Astrocyte (in vitro differentiated cells and primary cell): ENCODE results near the gene PRSS22. TPM values are rescaled to one million over a fixed set of nuclear protein-coding genes. Genes with fewer than 3 reads are reported as not detected.

ENCODE experiments used
- DNase-seq: peaks from one replicate; pipeline ENCODE4 v3.0.0-alpha.2; 2010; ENCODE audit warnings: low read depth
- FAIRE-seq: peaks from 2 replicates; lab custom pipeline; 2011; peaks lifted over from hg19 to GRCh38; lab: Jason Lieb, UNC
- H2AFZ ChIP-seq: 2 replicates; pipeline ENCODE4 v1.6.0; 2012; ENCODE audit warnings: low read depth, low read length, inconsistent platforms
- H3K27ac ChIP-seq: 2 replicates; pipeline ENCODE4 v1.5.1; 2011; ENCODE audit warnings: low read depth, low read length, inconsistent platforms
- H3K27me3 ChIP-seq: 2 replicates; pipeline ENCODE4 v1.6.0; 2011; ENCODE audit warnings: low read length, inconsistent platforms; ENCODE audit not compliant: insufficient read depth
- H3K36me3 ChIP-seq: 2 replicates; pipeline ENCODE4 v1.5.1; 2011; ENCODE audit warnings: low read length, inconsistent platforms; ENCODE audit not compliant: insufficient read depth
- H3K4me1 ChIP-seq: 2 replicates; pipeline ENCODE4 v1.5.1; 2011; ENCODE audit warnings: low read length, inconsistent platforms; ENCODE audit not compliant: insufficient read depth
- H3K4me2 ChIP-seq: 2 replicates; pipeline ENCODE4 v1.6.0; 2012; ENCODE audit warnings: low read length, inconsistent platforms
- H3K4me3 ChIP-seq: 2 replicates; pipeline ENCODE4 v1.5.1; 2011; ENCODE audit warnings: low read depth, mild to moderate bottlenecking, low read length, inconsistent platforms; ENCODE audit not compliant: insufficient read depth
- H3K79me2 ChIP-seq: 2 replicates; pipeline ENCODE4 v1.6.0; 2012; ENCODE audit warnings: mild to moderate bottlenecking, low read length, inconsistent platforms; ENCODE audit not compliant: insufficient read depth
- H3K9ac ChIP-seq: 2 replicates; pipeline ENCODE4 v1.6.0; 2012; ENCODE audit warnings: mild to moderate bottlenecking, low read length, inconsistent platforms
- H3K9me3 ChIP-seq: 2 replicates; pipeline ENCODE4 v1.5.1; 2012; ENCODE audit warnings: low read depth, mild to moderate bottlenecking, low read length, inconsistent platforms; ENCODE audit not compliant: insufficient read depth
- H4K20me1 ChIP-seq: 2 replicates; pipeline ENCODE4 v1.6.0; 2012; ENCODE audit warnings: low read length, inconsistent platforms; ENCODE audit not compliant: insufficient read depth
- H3K27ac Mint-ChIP-seq: one replicate; pipeline ENCODE4 v1.8.0; 2021; ENCODE audit warnings: mild to moderate bottlenecking, mixed read lengths; ENCODE audit not compliant: unreplicated experiment
- H3K27me3 Mint-ChIP-seq: one replicate; pipeline ENCODE4 v1.8.0; 2021; ENCODE audit warnings: low read depth, mixed read lengths; ENCODE audit not compliant: unreplicated experiment
- H3K36me3 Mint-ChIP-seq: one replicate; pipeline ENCODE4 v1.8.0; 2021; ENCODE audit warnings: low read depth, mixed read lengths; ENCODE audit not compliant: unreplicated experiment
- H3K4me1 Mint-ChIP-seq: one replicate; pipeline ENCODE4 v1.8.0; 2021; ENCODE audit warnings: low read depth, mixed read lengths; ENCODE audit not compliant: unreplicated experiment
- H3K4me3 Mint-ChIP-seq: one replicate; pipeline ENCODE4 v1.8.0; 2021; ENCODE audit warnings: mild to moderate bottlenecking, moderate library complexity, mixed read lengths; ENCODE audit not compliant: unreplicated experiment
- H3K9me3 Mint-ChIP-seq: one replicate; pipeline ENCODE4 v1.8.0; 2021; ENCODE audit warnings: mild to moderate bottlenecking, mixed read lengths; ENCODE audit not compliant: unreplicated experiment
- CTCF ChIP-seq: IDR thresholded peaks from 2 replicates; pipeline ENCODE4 v1.5.1; 2011; ENCODE audit warnings: low read depth, mild to moderate bottlenecking, inconsistent platforms, low read length, moderate library complexity; ENCODE audit not compliant: insufficient read depth
- EZH2 ChIP-seq: IDR thresholded peaks from 2 replicates; pipeline ENCODE4 v1.6.1; 2012; ENCODE audit warnings: mild to moderate bottlenecking, low read length, inconsistent platforms; ENCODE audit not compliant: insufficient read depth
- total RNA-seq: library from RNA; stranded (reverse); gene quantifications from 2 replicates; pipeline ENCODE4 v1.2.1, GENCODE V29; 2021

PRSS22 gene
- total RNA-seq, 1 donor from 2014 or later: 1.5 TPM

GRCh38 chr16:2813771-2814221, 44.2 kb downstream of the PRSS22 start:
- no peak overlapping the region for H3K9ac ChIP-seq
- H3K4me3 Mint-ChIP-seq: no peak overlapping the region
- peaks cover 10% of the 10 kb centered on the region for H3K9me3 Mint-ChIP-seq
- H3K4me3 ChIP-seq: no peak overlapping the region
- H2AFZ ChIP-seq: no peak overlapping the region
- H3K36me3 ChIP-seq: no peaks in the 10 kb centered on the region
- no peaks in the 10 kb centered on the region for H4K20me1 ChIP-seq
- H3K27me3 Mint-ChIP-seq: peaks cover 35% of the 10 kb centered on the region
- no peak for DNase-seq
- no peak overlapping the region for H3K27ac Mint-ChIP-seq
- H3K36me3 Mint-ChIP-seq: peaks cover 4% of the 10 kb centered on the region
- TF ChIP-seq EZH2: no peak
- no peak for TF ChIP-seq CTCF
- peaks cover 27% of the 10 kb centered on the region for H3K27me3 ChIP-seq
- H3K9me3 ChIP-seq: no peaks in the 10 kb centered on the region
- H3K4me2 ChIP-seq: no peak overlapping the region
- no peak overlapping the region for H3K27ac ChIP-seq
- FAIRE-seq: no peak
- H3K79me2 ChIP-seq: no peaks in the 10 kb centered on the region
- no peaks in the 10 kb centered on the region for H3K4me1 ChIP-seq
- peaks cover 1% of the 10 kb centered on the region for H3K4me1 Mint-ChIP-seq

DNA sequence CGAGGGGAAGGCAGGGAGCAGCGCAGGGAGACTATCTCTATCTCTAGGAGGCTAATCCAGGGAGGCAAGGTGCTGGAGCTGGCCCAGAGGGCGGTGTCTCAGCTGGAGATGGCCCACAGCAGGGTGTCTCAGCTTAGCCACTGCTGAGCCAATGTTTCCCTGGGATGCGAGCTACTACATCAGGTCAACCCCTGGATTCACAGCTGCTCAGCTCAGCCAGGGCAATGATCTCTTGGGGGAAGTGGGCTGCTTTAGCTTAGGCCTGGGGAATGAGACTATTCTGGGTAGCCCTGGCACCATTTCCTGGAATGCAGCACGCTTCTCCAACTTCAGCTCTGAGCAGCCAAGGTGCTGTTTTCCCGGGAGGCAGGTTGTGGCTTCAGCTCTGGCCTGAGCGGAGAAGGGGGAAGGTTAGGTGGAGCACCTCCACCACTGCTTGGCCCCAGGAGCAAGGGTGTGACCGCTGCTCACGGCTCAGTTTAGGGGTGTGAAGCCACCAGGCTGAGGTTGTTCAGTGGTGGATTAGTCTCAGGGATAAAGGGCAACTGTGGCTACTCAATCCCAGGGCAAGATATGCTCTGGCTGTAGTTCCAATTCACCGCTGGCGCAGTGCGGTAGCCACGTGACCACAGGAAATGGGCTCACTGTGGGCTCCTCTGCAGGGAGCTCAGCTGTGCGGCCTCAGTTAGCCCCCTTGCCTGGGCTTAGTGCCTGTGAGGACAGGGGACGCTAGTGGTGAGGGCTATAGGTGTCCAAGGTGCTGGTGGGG, 46.1 kb downstream of the PRSS22 start:
- TF ChIP-seq CTCF (no peak), EZH2 (no peak)
- H3K9me3 ChIP-seq: no peaks in the 10 kb centered on the region
- peaks cover 38% of the 10 kb centered on the region for H3K27me3 Mint-ChIP-seq
- H3K27ac Mint-ChIP-seq: no peak overlapping the region
- no peak overlapping the region for H3K4me3 Mint-ChIP-seq
- DNase-seq (no peak), FAIRE-seq (no peak)
- H3K4me1 Mint-ChIP-seq: peaks cover 1% of the 10 kb centered on the region
- H3K27me3 ChIP-seq: peaks cover 24% of the 10 kb centered on the region
- no peaks in the 10 kb centered on the region for H3K4me1 ChIP-seq
- H3K27ac ChIP-seq: no peak overlapping the region
- no peak overlapping the region for H3K4me2 ChIP-seq
- H3K36me3 Mint-ChIP-seq: peaks cover 5% of the 10 kb centered on the region
- H3K9ac ChIP-seq: no peak overlapping the region
- H4K20me1 ChIP-seq: no peaks in the 10 kb centered on the region
- H3K9me3 Mint-ChIP-seq: peaks cover 15% of the 10 kb centered on the region
- no peaks in the 10 kb centered on the region for H3K79me2 ChIP-seq
- no peak overlapping the region for H2AFZ ChIP-seq
- H3K4me3 ChIP-seq: no peak overlapping the region
- no peaks in the 10 kb centered on the region for H3K36me3 ChIP-seq

DNA sequence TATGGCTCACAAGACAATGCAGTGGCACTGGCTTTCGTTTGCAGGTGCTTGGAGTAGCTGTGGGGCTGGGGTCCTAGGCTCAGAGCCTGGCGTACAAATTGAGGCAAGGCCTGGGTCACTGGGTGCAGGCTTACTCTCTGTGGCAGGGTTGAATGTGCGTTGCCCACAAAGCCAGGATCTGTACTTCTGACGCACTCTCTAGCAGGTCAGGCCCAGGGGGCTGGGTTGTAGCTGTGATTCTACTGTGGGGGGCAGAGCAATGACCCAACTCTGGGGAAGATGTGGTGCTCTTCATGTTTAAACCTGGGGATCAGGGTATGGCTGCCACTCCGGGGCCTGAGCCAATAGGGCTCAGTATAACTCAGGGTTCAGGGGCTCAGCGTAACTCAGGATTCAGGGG, 47.3 kb downstream of the PRSS22 start:
- Histone ChIP-seq H4K20me1 (no peaks in the 10 kb centered on the region), H3K36me3 (no peaks in the 10 kb centered on the region), H2AFZ (no peak overlapping the region), H3K27me3 (peaks cover 27% of the 10 kb centered on the region), H3K4me1 (no peaks in the 10 kb centered on the region), H3K4me3 (no peak overlapping the region), H3K27ac (no peak overlapping the region), H3K4me2 (no peak overlapping the region), H3K9me3 (no peaks in the 10 kb centered on the region), H3K9ac (no peak overlapping the region), H3K79me2 (no peaks in the 10 kb centered on the region)
- Mint-ChIP-seq H3K9me3 (peaks cover 15% of the 10 kb centered on the region), H3K36me3 (peaks cover 5% of the 10 kb centered on the region), H3K27me3 (peaks cover 46% of the 10 kb centered on the region), H3K4me1 (peaks cover 1% of the 10 kb centered on the region), H3K27ac (no peak overlapping the region), H3K4me3 (no peak overlapping the region)
- TF ChIP-seq CTCF (no peak), EZH2 (no peak)
- FAIRE-seq: no peak
- DNase-seq: no peak
